ENCODE measurements around the gene AHCYL2. TPM values are rescaled to one million over a fixed set of nuclear protein-coding genes. Genes with fewer than 3 reads are reported as not detected.

The AHCYL2 gene
- total and polyA plus RNA-seq, 4 donors = 2.0 to 10.0 (median 3.6) TPM

DNA sequence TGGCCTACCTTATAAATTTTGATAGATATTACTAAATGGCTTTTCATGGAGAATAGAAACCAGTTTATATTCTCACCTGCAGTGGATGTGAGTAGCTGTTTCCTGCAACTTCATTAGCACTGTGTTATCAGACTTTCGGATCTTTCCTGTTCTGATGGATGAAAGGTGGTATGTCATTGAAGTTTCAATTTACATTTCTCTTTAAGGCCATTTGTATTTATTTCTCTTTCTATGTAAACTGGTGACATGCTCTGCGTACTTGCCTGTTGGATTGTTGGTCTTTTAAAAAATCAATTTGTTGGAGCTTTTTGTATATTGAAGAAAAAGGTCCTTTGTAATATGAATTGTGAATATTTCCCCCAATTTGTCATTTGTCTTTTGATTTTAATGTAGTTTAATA is 113.6 kb downstream of the AHCYL2 start (continued):
- TF ChIP-seq, protein P1, sequence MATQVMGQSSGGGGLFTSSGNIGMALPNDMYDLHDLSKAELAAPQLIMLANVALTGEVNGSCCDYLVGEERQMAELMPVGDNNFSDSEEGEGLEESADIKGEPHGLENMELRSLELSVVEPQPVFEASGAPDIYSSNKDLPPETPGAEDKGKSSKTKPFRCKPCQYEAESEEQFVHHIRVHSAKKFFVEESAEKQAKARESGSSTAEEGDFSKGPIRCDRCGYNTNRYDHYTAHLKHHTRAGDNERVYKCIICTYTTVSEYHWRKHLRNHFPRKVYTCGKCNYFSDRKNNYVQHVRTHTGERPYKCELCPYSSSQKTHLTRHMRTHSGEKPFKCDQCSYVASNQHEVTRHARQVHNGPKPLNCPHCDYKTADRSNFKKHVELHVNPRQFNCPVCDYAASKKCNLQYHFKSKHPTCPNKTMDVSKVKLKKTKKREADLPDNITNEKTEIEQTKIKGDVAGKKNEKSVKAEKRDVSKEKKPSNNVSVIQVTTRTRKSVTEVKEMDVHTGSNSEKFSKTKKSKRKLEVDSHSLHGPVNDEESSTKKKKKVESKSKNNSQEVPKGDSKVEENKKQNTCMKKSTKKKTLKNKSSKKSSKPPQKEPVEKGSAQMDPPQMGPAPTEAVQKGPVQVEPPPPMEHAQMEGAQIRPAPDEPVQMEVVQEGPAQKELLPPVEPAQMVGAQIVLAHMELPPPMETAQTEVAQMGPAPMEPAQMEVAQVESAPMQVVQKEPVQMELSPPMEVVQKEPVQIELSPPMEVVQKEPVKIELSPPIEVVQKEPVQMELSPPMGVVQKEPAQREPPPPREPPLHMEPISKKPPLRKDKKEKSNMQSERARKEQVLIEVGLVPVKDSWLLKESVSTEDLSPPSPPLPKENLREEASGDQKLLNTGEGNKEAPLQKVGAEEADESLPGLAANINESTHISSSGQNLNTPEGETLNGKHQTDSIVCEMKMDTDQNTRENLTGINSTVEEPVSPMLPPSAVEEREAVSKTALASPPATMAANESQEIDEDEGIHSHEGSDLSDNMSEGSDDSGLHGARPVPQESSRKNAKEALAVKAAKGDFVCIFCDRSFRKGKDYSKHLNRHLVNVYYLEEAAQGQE (IDR thresholded peaks at IDR 0.05) = no peak
- TF ChIP-seq HNF4G (IDR thresholded peaks at IDR 0.05) (no peak), EGR1 (IDR thresholded peaks at IDR 0.05; ENCODE audit: low read depth in 2 of 2) (no peak), HNF4A (conservative IDR thresholded peaks at IDR 0.05) (no peak)
- TF ChIP-seq, protein P2, sequence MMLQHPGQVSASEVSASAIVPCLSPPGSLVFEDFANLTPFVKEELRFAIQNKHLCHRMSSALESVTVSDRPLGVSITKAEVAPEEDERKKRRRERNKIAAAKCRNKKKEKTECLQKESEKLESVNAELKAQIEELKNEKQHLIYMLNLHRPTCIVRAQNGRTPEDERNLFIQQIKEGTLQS (IDR thresholded peaks at IDR 0.05) = no peak

DNA sequence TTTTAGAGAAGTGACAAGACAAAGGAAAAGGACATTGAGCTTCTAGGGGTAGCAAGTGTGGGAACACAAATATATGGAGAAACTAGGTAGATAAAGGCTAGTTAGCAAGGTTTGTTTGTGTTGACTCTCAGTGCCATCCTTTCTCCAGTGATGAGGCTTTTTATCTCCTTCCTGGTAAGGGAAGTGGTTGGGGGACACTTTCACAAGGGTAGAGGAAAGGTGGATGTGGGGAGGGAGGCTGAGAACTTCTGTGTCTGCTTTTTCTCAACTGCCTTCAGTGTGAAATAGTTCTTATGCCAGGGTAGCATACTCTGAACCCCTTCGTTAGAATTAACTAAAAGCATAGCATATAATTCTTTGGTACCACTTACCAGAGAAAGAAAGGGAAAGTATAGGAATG is 116.4 kb downstream of the AHCYL2 start:
- Histone ChIP-seq H3K9me3 (ENCODE audit: control insufficient read depth in 4 of 4, low read length in 3 of 4) (no peaks in the 10 kb centered on the region), H3K9ac (ENCODE audit: low read depth in 1 of 2, low read length in 2 of 2) (no peak overlapping the region), H3K27ac (ENCODE audit: low read depth in 1 of 2, low read length in 2 of 2) (no peak overlapping the region), H3K36me3 (ENCODE audit: control insufficient read depth in 4 of 4, insufficient read depth in 3 of 4, low read depth in 1 of 4, low read length in 3 of 4) (no peaks in the 10 kb centered on the region), H3K4me1 (ENCODE audit: control insufficient read depth in 4 of 4, insufficient read depth in 4 of 4, low read length in 3 of 4) (no peaks in the 10 kb centered on the region), H3K27me3 (ENCODE audit: control insufficient read depth in 4 of 4, insufficient read depth in 4 of 4, low read length in 3 of 4) (no peaks in the 10 kb centered on the region), H3K4me3 (ENCODE audit: low read depth in 1 of 3, low read length in 3 of 3) (no peak overlapping the region)
- TF ChIP-seq, protein P3, sequence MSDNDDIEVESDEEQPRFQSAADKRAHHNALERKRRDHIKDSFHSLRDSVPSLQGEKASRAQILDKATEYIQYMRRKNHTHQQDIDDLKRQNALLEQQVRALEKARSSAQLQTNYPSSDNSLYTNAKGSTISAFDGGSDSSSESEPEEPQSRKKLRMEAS (IDR thresholded peaks at IDR 0.05) = no peak
- TF ChIP-seq RXRA (IDR thresholded peaks at IDR 0.05) = no peak
- no peak for TF ChIP-seq EGR1 (IDR thresholded peaks at IDR 0.05; ENCODE audit: low read depth in 2 of 2)
- TF ChIP-seq, protein P1 (IDR thresholded peaks at IDR 0.05) = no peak
- TF ChIP-seq HNF4A (conservative IDR thresholded peaks at IDR 0.05) = no peak
- no peak for TF ChIP-seq RAD21 (IDR thresholded peaks at IDR 0.05)
- TF ChIP-seq, protein P2 (IDR thresholded peaks at IDR 0.05) = no peak
- TF ChIP-seq TAF1 (conservative IDR thresholded peaks at IDR 0.05) = no peak
- TF ChIP-seq GABPA (IDR thresholded peaks at IDR 0.05 in 1 of 2, conservative IDR thresholded peaks at IDR 0.05 in 1 of 2) = no peak
- no peak for TF ChIP-seq JUND (IDR thresholded peaks at IDR 0.05)
- no peak for TF ChIP-seq FOXA2 (IDR thresholded peaks at IDR 0.05)
- DNase-seq (ENCODE audit: low spot score) = no peak
- WGBS = 71% methylated on average over 1 of the region's 1 CpG
